HG03354 (cell line): ENCODE data around the gene JMJD6.
"Not testable (repeated sequence)": the region's sequence is repeated elsewhere in the genome, so short reads cannot be mapped to it uniquely, and the experiment has no call there.

Experiments used
- ATAC-seq: cut with Tn5 transposase; IDR thresholded peaks from one replicate; pipeline ENCODE4 v1.9.1; 2021; ENCODE audit warnings: mild to moderate bottlenecking; ENCODE audit not compliant: unreplicated experiment, poor library complexity, severe bottlenecking

The JMJD6 gene

DNA sequence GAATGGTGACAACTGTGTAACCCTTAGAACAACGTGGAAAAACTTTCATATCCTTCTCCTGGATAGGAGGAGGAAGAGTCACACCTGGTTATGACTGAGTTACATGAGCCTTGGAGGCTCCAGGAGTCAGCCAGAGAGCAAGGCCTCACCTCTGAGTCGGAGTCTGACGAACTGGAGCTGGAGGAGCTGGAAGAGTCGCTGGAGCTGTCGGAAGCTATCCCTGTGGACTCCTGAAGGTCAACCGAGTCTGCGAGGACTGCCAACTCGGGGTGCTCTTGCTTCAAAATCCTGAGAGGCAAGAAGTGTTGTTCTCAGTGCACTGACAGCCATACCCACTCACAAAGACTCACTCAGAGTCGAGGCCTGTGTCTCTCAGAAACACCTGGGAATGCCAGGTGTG, 6.2 kb downstream of the JMJD6 start:
- ATAC-seq = no peak

GRCh38 chr17:76718516-76718915, 7.9 kb downstream of the JMJD6 start:
- no peak for ATAC-seq

GRCh38 chr17:76716839-76717215, 9.6 kb downstream of the JMJD6 start:
- no peak for ATAC-seq

DNA sequence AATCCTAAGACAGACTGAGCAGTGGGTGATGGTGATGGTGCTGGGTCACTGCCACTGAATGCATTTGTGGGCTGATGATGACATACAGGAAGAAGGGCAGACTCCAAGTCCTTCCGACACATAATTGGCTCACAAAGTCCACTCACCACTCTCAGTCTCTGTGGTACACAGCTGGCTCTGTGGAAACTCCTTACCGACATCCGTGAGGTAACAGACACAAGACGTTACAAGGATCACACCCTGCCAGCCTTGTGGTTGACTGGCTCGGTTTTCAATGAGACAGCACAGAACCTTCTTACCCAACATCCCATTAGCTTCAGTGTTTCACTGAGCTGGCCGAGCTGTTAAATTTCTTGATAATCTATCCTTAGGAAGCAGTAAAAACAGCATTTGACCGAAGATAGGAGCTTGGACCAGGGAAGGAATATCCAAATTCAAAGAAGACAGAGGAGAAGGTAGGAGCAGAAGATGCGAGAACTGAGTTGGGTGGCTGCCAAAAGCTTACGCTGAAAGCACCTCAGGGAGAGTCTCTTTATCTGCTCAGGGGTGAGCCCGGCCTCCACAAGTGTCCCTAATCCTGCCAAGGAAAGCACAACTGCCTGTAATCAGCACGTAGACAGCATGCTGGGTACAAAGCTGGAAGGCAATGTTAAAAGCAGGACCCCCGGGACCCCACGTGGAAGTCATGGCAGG, 10.1 kb downstream of the JMJD6 start:
- ATAC-seq = no peak

DNA sequence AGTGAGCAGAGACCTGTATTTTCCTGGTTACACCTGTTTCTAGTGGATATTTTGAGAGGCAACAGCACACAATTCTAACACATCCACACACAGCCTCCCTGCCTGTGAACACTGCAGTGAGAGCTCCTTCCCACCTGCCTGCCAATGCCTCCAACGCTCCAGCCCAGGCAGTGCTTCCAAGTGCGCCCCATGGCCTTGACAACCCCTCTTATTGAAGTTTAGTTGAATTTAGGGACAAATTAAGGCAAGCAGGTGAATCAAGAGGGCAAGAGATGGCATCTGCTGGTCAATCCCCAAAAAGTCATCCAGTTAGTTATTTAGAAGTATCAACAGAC, 10.9 kb downstream of the JMJD6 start:
- no peak for ATAC-seq

- ATAC-seq = no peak
Measured at GRCh38 chr17:76714822-76715495, 11.4 kb downstream of the JMJD6 start.

- ATAC-seq = no peak
Measured at GRCh38 chr17:76714336-76714735, 12.1 kb downstream of the JMJD6 start.

- no peak for ATAC-seq
Measured at GRCh38 chr17:76713765-76714164, 12.6 kb downstream of the JMJD6 start.

DNA sequence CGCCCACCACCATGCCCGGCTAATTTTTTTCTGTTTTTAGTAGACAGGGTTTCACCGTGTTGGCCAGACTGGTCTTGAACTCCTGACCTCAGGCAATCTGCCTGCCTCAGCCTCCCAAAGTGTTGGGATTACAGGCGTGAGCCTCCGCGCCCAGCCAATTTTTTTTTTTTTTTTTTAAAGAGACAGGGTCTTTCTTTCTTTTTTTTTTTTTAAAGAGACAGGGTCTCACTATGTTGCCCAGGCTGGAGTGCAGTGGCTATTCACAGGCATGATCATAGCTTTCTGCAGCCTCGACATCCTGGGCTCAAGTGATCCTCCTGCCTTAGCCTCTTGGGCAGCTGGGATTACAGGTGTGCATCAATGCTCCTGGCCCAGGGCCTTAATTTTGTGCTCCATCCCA, 14.1 kb downstream of the JMJD6 start:
- not testable (repeated sequence) for ATAC-seq

- peak; percentile 71 for ATAC-seq
Measured at GRCh38 chr17:76710863-76711611, 15.4 kb downstream of the JMJD6 start, which contains the start of gene MXRA7. TSS of gene MXRA7 (minus strand) at chr17:76710965. CDS start at chr17:76710946, 19 bp downstream.

- peak; percentile 32 for ATAC-seq
Measured at GRCh38 chr17:76709951-76710862, 16.2 kb downstream of the JMJD6 start.

DNA sequence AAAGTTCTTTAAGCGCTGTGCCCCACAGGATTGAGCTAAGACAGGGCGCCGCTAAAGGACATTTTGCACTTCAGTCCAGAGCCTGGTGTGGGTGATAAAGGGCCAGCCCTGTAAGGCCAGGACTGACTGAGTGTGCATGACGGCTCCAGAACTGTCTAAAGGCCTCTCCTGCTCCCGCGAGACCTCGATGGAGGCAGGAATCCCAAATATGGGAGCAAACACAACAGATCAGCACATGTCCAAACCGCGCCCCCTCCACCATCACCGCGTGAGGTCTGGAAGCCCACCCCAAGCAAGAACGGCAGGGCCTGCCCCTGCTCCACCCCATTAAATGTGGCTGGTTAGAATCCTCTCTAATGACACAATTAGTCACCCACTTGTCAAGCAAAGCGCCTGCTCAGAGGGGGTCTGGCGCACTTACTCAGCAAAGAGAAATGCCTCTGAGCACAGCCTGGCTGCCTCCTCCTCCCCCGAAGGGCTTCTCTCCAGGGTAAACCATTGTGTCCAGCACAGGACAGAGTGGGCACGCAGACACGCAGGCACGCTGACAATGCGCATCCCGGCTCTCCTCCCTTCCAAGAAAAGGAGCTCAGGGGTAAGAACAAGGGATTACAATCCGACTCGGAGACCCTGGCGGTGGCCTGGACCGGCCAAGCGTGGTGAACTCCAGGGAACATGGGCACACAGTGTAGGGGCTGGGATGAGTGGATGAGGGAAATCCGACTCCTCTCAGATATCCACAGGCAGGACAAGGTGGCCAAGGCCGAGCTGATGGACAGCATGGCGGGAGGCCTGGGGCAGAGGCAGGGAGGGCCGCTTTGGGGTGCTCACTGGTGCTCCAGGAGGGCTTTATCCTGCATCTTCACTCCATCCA, 17.1 kb downstream of the JMJD6 start:
- ATAC-seq = no peak

- no peak for ATAC-seq
Measured at GRCh38 chr17:76707985-76708807, 18.2 kb downstream of the JMJD6 start.

- no peak for ATAC-seq
Measured at GRCh38 chr17:76706817-76707216, 19.6 kb downstream of the JMJD6 start.

- no peak for ATAC-seq
Measured at GRCh38 chr17:76704805-76705204, 21.6 kb downstream of the JMJD6 start.

DNA sequence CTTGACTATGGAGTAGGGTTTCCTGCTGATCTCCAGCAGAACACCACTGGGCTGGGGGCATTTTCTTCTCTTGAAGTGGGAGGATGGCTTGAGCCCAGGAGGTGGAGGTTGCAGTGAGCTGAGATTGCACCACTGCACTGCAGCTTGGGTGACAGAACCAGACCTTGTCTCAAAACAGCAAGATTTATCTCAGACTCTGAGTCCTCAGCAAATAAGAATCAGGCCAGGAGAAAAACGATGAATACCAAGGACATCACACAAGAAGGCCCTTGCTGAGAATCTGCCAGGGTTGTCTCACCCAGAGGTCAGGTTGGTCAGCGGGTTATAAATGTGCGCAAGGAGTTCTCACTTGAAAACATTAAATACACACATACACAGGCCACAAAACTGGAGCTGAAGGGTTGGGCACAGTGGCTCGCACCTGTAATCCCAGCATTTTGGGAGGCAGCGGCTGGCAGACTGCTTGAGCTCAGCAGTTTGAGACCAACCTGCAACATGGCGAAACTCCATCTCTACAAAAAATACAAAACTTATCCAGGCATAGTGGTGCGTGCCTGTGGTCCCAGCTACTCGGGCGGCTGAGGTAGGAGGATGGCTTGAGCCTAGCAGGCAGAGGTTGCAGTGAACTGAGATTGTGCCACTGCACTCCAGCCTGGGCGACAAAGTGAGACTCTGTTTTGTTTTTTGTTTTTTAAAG, 23.3 kb downstream of the JMJD6 start:
- ATAC-seq = no peak

GRCh38 chr17:76702076-76702475, 24.3 kb downstream of the JMJD6 start:
- ATAC-seq = no peak
